NCI-H1105 (cell line): Measurements from ENCODE around the gene TINCR.
"Not testable (repeated sequence)": the region's sequence is repeated elsewhere in the genome, so short reads cannot be mapped to it uniquely, and the experiment has no call there.

Experiments
- DNase-seq: peaks from one replicate; lab custom pipeline; 2025; lab: John Stamatoyannopoulos, UW

The TINCR gene

DNA sequence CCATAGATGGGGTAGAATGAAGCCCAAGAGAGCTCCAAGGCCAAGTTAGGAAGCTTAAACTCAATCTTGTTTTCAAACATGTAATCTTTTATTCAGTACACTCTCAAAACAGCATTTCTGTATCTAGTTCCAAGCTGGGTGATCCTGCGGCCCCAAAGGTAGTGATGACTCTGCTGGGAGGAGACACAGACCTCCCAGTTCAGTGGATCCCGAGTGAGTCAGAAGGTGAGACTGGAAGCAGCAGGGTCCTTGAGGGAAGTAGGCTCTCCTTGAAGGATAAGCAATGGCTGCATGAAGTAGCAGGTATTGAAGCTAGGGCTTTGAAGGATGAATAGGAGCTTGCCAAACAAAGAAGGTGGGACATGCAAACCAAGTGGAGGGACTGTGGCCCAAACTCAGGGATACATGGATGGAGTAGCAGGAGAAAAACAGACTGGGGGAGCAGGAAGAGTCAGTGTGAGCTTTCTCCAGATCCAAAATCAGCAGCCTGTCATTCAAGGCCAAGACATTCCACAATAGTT lies 9.6 kb downstream of the TINCR start:
- DNase-seq, result no peak

DNA sequence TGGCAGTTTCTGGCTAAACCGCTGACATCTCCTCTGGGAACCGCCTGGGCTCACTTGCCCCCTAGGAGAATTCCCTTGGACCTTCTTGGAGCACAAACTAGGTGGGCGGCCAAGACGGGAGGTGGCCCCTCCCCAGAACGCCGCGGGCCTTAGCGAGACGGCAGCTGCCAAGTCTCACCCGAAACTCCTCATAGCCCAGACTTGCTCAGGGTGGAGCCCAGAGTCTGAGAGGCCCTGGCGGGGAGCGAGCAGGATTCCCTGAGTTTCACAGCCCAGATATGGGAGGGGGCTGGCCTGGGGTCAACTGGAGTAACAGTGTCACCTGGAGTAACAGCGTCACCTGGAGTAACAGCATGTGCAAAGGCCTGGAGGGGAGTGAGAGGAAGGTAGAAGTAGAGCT lies 10.1 kb downstream of the TINCR start:
- no peak for DNase-seq

DNA sequence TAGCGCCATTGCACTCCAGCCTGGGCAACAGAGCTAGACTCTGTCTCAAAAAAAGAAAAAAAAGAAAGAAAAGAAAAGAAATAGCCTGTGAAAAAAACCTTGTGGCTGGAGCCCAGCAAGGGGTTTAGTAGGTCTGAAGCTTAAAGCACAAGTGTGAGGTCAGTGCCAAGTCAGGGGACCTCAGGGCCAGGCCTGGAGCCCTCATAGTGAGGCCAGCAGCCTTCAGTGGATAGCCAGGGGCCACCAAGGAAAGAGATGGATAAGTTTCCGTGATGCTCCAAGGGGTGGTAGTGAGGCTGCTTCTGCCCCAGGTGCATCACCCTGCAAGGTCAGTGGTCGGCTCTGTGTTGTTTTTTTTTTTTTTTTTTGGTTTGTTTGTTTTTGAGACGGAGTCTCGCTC lies 12.9 kb downstream of the TINCR start:
- DNase-seq, result no peak

DNA sequence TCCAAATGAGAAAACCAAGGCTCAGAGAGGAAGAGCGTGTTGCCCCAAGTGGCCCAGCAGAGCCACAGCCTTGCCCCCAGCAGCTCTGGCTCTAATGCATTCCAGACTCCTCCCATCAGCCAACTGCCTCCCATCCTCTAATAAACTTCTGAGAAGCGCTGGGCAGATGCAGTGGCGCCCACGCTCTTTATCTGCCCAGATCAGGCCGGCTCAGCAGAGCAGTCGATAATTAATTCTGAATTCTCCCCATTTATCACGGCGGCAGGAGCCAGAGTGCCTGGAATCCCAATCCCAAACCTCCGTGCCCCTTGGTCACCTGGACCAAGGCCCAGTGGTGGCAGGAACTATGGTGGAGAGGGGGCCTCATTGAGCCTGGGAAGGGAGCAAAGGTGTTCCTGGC lies 13.9 kb downstream of the TINCR start:
- no peak for DNase-seq

DNA sequence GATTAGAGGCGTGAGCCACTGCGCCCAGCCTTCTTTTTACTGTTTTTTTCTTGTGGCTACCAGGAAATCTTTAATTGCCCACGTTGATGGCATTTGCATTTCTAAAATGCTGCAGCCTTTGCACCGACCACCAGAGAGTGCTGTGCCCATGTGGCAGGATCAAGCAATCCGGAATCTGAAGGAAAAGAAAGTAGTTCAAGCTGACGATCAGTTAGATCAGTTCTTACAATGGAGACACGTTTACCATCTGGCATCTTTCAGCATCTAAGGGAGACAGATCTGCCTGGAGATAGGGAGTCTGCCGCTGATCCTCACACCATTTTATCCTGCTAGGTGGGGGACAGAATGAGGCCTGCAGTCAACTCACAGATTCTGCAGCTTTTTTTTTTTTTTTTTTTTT lies 19.9 kb downstream of the TINCR start:
- DNase-seq, result no peak

DNA sequence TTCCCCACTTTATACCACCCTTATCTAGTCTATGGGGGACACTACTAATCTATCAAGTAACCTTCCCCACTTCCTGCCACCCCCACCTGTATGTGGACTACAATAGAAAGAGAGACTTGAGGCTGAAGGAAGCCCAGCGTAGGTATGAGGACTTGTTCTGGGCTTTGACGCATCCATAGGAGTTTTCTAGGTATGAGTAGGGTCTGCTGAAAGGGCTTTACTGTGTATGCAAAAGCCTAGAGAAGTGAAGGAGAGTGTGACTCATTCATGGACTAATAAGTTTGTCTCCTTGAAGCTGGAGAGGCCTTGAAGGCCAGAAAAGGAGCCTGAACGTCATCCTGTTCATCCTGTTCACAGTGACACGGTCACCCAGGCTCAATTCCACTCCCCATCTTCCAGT lies 21.8 kb downstream of the TINCR start:
- DNase-seq, result no peak

DNA sequence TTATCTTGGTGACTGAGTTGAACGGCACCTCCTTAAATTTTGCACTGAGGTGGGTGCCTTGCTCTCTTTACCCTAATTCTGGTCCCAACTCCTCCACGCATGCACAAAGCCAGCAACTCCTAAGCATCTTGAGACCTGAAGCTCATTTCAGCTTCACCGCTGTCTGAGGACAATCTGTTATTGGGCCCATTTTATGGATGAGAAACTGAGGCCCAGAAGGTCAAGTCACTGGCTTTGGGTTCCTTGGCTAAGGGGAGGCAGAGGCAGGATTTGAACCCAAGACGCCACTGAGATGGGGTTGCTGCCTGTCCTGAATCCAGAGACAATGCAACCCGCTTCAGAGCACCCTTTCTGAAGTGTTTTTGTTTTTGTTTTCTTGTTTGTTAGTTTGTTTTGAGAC lies 22.7 kb downstream of the TINCR start:
- DNase-seq, result no peak

DNA sequence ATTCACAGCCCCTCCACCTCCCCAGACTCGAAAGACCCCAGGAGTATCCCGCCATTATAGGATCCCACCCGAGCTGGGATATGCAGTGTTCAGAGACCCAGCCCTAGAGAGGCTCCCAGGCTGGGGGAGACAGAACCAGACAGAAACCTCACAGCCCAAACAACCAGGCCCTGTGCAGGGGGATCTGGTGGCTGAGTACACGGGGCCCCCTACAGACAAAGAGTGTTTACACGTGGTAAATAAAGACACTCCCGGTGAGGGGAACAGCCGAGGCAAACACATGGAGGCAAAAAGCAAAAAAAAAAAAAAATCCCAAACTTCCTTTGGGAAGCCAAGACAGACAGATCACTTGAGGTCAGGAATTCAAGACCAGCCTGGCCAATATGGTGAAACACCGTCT lies 25.1 kb downstream of the TINCR start:
- no peak for DNase-seq

DNA sequence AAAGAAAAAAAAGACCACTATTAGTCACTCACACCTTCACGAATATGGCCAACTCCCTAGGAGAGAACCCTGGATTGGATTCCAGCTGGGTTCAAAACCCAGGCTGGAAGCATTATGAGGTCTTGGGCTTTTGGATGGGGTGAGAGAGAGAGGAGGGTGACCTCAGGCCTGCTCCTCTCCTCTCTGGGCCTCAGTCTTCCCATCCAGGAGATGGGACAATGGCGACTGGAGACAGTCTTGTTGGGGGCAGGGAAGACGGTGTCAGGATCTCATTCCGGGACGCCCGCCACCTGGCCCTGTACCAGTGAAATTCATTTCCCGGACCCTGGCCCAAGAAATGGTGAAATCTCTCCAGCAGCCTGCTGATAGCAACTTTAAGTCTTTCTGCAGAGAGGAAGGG lies 26.3 kb downstream of the TINCR start:
- no peak for DNase-seq

DNA sequence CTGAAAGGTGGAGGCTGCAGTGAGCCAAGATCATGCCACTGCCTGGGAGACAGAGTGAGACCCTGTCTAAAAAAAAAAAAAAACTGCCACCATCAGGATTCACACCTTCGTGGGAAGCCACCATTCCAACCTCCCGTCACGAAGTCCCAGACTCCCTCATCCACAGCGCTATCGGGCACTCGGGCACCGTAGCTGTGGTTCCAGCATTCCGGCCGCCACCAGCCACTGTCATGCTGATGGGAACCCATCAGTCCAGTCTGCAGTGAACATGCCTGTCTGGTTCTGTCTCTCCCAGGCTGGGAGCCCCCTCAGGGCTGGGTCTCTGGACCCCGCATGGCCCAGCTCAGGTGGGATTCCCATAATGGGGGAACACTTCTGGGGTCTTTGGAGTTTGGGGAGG lies 27.5 kb downstream of the TINCR start:
- DNase-seq, result no peak

DNA sequence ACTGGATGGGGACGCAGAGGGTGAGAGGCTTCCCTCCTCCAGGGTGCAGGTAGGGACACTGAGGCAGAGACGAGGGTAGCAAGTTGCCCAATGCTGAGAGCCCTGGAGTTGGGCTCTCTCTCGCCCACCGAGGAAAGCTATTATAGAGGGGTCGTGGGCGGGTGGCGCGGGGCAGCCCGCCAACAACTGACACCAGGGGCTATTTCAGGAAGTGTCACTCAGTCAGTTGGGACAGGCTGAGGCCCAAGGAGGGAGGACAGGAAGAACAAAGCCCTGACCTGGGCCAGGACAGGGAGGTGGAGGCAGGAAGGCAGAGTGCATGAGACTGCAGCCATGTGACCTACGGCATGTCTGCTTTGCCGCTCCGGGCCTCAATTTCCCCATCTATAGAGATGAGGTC lies 29.9 kb downstream of the TINCR start:
- DNase-seq, result no peak

DNA sequence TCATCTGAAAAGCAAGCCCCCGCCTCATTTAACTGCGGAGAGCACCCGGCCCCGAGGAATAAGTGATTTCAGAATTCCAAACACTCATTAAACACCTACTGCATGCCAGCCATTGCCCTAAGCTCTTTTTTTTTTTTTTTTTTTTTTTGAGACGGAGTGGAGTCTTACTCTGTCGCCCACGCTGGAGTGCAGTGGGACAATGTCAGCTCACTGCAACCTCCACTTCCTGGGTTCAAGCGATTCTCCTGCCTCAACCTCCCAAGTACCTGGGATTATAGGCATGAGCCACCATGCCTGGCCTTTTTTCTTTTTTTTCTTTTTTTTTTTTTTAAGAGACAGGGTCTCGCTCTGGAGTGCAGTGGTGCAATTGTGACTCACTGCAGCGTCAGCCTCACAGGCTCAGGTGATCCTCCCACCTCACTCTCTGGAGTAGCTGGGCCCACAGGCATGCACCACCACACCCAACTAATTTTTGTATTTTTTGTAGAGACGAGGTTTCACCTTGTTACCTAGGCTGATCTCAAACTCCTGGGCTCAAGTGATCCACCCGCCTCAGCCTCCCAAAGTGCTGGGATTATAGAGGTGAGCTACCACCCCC lies 30.7 kb downstream of the TINCR start:
- not testable (repeated sequence) for DNase-seq

DNA sequence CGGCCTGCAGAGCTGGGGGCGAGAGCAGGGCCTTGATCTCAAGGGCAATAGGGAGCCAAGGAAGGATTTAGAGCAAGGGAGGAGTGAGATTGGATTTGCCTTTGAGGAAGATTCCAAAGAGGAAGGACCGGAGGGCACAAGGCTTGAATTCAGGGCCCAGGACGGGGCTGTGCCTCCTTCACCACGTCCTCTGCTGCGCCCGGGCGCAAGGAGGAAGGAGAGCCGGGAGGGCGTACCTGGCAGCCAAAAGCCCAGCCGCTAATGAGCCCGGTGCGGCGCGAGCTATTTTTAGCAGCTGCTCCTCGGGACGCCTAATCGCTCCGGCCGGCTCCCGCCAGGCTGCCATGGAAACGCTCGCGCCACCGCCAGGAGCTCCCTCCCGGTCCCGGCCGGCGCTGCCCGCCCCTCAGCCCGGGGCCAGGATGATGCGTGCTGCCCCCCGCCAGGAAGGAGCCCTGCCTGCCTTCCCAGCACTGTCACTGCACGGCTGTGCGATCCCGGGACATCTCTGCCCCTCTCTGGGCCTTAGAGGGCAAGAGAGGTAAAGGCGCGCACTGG lies 31.3 kb downstream of the TINCR start:
- DNase-seq, result peak; percentile 46

DNA sequence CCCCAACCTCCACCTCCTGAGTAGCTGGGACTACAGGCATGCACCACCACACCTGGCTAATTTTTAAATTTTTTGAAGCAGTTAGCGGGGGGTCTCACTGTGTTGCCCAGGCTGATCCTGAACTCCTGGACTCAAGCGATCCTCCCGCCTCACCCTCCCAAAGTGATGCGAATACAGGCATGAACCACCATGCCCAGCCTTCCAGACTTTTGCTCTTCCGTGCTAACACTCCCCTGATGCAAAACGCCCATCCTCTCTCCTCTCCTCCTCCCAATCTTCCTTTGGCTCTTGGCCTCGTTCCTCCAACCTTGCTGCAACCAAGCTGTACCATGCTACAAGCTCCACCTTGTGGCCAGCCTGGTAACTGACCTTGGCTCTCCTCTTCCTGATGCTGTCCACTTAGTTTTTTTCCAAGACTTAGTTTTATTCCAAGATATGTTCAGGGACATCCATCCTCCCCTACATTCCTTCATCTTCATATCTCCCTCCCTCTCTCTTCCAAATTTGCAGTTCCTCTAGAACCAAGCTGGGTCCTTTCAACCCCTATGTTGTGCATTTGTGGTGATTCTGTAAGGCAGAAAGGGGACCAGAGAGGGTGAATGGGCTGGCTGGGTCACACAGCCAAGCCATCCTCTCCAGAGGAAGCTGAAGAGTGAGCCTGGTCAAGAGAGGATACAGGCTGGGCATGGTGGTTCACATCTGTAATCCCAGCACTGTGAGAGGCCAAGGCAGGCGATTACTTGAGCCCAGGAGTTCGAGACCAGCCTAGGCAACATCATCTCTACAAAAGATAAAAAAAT lies 32.8 kb downstream of the TINCR start:
- peak; percentile 7 for DNase-seq

DNA sequence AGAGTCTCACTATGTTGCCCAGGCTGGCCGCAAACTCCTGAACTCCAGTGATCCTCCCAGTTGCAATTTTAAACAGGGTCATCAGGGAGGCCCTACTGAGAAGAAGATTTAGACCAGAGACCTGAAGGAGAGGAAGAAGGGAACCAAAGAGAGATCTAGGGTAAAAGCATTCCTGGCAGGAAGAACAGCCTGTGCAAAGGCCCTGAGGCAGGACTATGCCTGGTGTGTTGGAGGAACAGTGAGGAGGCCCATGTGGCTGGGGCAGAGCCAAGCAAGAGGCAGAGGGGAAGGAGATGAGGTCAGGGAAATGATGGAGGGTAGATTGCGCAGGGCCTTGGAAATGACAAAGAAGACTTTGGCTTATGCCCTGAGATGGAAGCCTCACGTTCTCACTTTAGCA lies 34.5 kb downstream of the TINCR start:
- no peak for DNase-seq

DNA sequence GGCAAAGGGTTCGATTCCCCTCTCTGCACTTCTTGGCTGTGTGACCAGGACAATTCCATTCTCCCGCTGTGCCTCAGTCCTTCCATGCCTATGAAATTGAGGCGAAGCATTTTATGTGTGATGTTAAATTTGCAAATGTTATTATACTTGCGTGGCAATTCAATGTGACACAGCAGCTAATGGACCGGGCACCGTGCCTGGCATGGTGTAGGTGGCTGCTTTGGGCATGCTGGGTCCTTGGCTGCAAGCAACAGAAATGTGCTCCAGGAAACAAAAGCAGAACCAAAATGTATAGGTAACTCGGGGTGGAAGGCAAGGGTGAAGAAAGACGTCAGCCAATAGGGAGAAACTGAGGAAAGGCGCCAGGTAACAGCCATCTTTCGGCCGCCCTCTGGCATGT lies 37.1 kb downstream of the TINCR start:
- no peak for DNase-seq

DNA sequence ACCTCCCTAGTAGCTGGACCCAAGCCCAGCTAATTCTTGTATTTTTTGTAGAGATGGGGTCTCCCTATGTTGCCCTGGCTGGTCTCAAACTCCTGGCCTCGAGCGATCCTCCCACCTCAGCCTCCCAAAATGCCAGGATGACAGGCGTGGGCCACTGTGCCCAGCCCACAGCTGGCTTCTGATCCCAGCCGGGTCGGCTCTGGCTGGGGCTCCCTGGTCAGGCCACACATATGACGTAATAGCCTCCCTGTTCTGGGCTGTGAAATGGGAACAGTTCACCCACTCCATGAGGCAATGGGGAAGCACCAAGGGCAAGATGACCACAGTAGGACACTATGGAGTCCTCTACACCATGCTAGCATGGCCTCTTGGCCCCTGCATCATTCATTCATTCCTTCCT lies 41.1 kb downstream of the TINCR start:
- DNase-seq, result no peak

DNA sequence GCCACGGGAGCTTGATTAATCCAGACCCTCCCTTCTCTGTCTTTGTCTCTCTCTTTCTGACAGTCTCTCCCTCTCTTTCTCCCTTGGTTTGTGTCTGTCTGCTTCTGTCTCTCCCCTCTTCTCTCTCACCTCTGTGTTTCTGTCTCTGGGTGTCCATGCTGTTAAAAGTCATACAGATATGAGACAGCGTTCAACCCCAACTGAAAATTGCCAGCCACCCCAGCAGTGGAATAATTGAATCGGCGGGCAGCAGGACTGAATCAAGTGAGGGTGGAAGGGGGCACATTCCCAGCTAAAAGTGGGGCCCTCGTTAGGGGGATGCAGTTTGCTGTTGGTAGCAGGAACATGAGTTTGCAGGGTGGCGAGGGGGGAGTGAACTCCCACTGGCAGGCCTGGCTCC lies 43.7 kb downstream of the TINCR start:
- no peak for DNase-seq

DNA sequence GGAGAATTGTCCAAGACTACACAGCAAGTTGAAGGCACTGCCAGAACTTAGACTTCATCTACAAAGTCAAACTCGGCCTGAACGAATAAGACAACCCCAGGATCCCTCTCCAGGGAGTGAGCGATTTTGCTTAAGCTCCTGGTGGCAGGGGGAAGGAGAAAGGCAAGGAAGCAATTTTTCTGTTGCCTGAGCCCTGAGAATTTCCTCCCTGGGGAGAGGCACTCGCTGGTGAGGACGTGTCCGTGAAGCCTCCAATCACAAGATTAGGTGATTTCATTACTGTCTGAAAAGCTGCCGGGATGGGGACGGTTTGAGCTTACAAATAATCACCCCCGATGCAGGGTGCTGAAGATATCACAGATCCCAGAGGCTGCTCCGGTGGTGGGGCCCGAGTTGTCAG lies 45.6 kb downstream of the TINCR start:
- DNase-seq, result no peak

DNA sequence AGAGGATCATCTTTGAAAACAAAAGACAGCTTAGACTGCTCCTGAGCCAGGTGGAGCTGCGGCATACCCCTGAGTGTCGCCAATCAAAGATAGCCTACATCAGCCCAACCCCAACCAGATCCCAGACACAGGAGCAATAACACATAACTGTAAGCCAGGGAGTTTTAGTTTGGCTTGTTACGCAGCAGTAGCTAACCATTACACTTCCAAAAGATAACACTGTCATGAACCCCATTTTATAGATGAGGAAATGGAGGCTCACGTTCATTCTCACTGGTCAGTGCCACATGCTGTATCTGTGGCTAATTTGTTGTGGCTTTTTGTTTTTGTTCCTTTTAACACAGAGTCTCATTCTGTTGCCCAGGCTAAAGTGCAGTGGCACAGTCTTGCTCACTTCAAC lies 47.3 kb downstream of the TINCR start:
- no peak for DNase-seq

DNA sequence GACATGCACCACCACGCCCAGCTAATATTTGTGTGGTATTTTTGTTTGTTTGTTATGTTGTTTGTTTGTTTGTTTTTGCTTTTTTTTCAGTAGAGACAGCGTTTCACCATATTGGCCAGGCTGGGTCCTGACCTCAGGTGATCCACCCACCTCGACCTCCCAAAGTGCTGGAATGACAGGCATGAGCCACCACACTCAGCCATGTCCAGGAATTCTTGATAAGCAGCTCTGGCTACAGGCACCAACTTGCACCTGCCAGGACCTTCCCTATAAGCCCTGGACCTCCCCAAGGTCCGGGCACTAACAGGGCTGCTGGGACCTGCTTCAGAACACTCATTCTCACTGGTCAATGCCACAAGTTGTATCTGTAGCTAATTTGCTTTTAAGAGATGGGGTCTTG lies 48.7 kb downstream of the TINCR start:
- no peak for DNase-seq

DNA sequence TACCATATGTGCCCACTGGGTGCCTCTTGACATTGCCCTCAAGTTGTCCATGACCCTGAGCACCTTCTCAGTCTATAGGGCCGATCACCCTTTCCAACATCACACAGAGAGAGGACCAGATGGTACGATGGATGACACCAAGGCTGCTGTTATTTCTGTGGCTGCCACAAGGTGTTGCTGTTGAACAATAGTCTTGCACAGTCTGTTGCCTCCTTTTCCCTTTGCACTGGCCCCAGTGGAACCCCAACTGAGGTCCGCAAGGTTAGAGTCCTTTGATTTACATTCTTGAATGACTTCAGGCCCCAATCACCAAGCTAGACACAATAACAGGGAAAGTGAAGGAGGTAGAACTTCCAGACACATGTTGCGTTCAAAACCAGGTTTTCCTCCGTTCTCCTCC lies 52.0 kb downstream of the TINCR start:
- no peak for DNase-seq

DNA sequence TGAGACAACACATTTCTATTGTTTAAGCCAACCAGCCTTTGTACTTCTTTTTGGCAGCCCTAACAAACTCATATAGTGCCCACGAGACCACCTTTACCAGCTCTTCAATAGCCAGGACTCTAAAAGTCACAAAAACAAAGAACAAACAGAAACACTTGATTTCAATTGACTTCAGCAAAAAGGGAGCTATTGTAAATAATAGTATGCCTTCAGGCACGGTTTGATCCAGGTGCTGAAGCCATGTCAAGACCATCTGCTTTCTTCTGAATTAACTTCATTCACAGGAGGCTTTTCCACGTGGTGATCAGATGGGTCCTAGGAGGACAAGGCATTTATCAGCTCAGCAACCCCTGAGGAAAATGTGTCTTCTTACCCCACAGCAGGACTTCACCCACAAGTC lies 53.8 kb downstream of the TINCR start:
- DNase-seq, result no peak

DNA sequence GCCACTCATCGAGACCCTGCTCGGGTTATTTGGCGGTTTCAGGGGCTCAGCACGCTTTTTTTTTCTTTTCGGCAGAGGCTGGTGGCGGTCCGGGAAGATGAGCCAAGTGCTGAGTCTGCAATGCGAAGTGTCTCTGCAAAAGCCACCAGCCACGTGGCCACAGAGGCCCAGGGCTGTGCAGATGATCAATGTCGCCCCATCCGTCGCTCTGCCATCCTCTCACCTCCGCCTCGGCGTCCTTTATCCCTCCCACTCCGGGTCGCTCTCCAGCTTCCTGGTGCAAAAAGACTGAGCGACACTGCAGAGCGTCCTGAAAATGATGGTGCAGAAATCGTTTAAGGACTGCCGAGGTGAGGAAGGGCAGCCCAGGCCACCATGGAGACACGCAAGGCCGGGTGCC lies 55.0 kb downstream of the TINCR start:
- no peak for DNase-seq
